ENCODE data around the gene ZFAND2B. TPM values are rescaled to one million over a fixed set of nuclear protein-coding genes. Genes with fewer than 3 reads are reported as not detected.
A peak's percentile ranks its signal among the peaks of the same experiment; 100 is the strongest.

ZFAND2B gene
- total RNA-seq, 1 experiment from 2014 or later: 31.4 TPM

DNA sequence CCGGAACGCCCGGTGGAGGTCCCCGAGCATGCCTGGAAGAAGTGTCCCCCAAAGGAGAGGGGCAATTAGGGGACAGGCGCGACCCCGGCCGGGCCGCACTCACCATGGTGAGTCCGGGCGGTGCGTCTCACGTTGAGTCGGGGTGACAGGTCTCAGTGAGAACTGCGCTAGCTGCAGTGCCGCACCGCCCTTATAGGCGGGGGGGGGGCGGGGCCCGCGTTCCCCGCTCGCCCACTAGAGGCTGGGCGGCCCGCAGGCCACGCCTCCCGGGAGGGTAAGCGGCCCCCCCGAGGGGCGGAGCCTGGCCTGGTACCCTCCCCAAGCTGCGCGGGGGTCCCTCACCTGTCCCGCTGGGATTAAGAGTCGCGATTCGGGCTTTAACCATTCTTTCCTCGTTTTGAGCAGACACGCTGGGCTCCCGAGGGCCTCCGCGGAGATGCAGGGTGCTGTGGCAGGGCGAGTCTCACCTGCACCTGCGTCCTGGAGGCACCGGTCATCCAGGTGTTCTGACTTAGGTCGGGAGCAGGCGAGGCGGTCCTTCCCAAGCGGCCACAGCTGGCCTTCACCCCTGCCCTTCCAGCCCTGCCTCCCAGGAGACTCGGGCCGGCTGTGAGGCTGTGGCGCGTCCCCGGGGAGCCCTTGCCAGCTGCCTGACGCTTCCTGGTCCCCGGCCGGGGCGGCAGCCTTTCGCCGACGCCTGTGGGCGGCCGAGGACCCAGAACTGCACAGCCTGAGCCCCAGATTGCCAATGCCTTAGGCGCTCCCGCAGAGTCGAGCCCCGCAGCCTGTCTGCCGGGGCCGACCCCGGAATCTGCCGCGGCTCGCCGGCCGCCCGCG is 47.4 kb downstream of the ZFAND2B start, which contains the start of gene TUBA4A:
TUBA4A (minus strand) TSS at position 166 of the 837 bp plus-strand sequence; CDS start at position 106, 60 bp downstream.
- intact Hi-C loops (cut with micrococcal nuclease): loop anchor here (2.0 kb wide), 1 partner anchor 41 kb away; no protein-coding TSS in a partner anchor
- Histone ChIP-seq H3K27ac (ENCODE audit: low read depth, low read length) (peak within 1 kb of the TSS; percentile 55), H3K4me2 (ENCODE audit: low read length) (peak within 1 kb of the TSS; percentile 97), H2AFZ (ENCODE audit: low read depth, low read length, poor library complexity, severe bottlenecking) (peak within 1 kb of the TSS; percentile 74), H3K4me3 (replicated peaks in 1 of 2; ENCODE audit: low read depth in 1 of 2, low read length in 2 of 2) (peak within 1 kb of the TSS; percentile 69 to 84), H3K9me3 (ENCODE audit: control insufficient read depth in 1 of 2, insufficient read depth in 1 of 2, low read depth in 1 of 2, low read length in 2 of 2) (no peaks in the 10 kb centered on the region), H3K9me2 (ENCODE audit: insufficient read depth) (no peaks in the 10 kb centered on the region), H3K79me2 (ENCODE audit: insufficient read depth, low read length) (peaks cover 20% of the 10 kb centered on the region; the same call in 1 of the 2 replicates), H3K4me1 (ENCODE audit: control insufficient read depth in 1 of 2, insufficient read depth in 2 of 2, low read length in 2 of 2) (peaks cover 25 to 52% of the 10 kb centered on the region in 2 experiments), H3K27me3 (ENCODE audit: insufficient read depth, low read length) (peaks cover 5% of the 10 kb centered on the region; the same call in 1 of the 2 replicates), H4K20me1 (ENCODE audit: insufficient read depth) (no peaks in the 10 kb centered on the region), H3K9ac (ENCODE audit: low read length) (peak within 1 kb of the TSS; percentile 77), H3K36me3 (ENCODE audit: control insufficient read depth in 1 of 2, insufficient read depth in 2 of 2, low read length in 2 of 2) (peaks cover 0 to 3% of the 10 kb centered on the region in 2 experiments; a peak in 1 of 4 replicates)
- DNase-seq (ENCODE audit: low read depth, low spot score) (peak; percentile 49), ATAC-seq (peak; percentile 87)
- TF ChIP-seq CBX3 (IDR thresholded peaks at IDR 0.05; ENCODE audit: low read depth) (no peak), POLR2AphosphoS5 (IDR thresholded peaks at IDR 0.05; ENCODE audit: low read depth, low read length) (peak; percentile 98), POLR2A (IDR thresholded peaks at IDR 0.05; ENCODE audit: borderline replicate concordance, extremely low read depth, insufficient read depth, insufficient read length) (peak; percentile 96), EZH2 (IDR thresholded peaks at IDR 0.05) (no peak), YY1 (IDR thresholded peaks at IDR 0.05; ENCODE audit: extremely low read depth, insufficient replicate concordance, low read depth, low read length) (peak; percentile 16)
- TF ChIP-seq, protein P1, sequence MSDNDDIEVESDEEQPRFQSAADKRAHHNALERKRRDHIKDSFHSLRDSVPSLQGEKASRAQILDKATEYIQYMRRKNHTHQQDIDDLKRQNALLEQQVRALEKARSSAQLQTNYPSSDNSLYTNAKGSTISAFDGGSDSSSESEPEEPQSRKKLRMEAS (IDR thresholded peaks at IDR 0.05): no peak
- CTCF ChIA-PET: interaction anchor here (0.9 to 1.9 kb wide), 2 partner anchors 23 to 25 kb away, joined by 3 to 6 read pairs; partner anchors contain the start of gene DNAJB2
- RAD21 ChIA-PET (ENCODE audit: low non-redundant PET in 1 of 2, low total read pairs in 2 of 2, uncharacterized antibody in 2 of 2, unreplicated experiment in 2 of 2): interaction anchor here in 1 of 2 experiments (0.6 kb wide), 1 partner anchor 41 kb away, joined by 3 read pairs; no protein-coding TSS in a partner anchor
- POLR2A ChIA-PET: interaction anchor here (0.9 to 1.8 kb wide), 4 partner anchors 9 to 41 kb away, joined by 3 to 7 read pairs (median 6); partner anchors contain the start of genes DNAJB2, GLB1L and STK16
- BruUV-seq (replicated peaks): no TSS peak
